Progenitor cell of endocrine pancreas (in vitro differentiated cells): ENCODE results near the gene TOM1L2. TPM values are rescaled to one million over a fixed set of nuclear protein-coding genes. Genes with fewer than 3 reads are reported as not detected.

Experiments
- DNase-seq: peaks from one replicate; pipeline ENCODE4 v3.0.0; 2021; ENCODE audit warnings: low spot score; ENCODE audit not compliant: unreplicated experiment
- H3K27ac Mint-ChIP-seq: 2 replicates; pipeline ENCODE4 v1.8.0; 2021; ENCODE audit warnings: mild to moderate bottlenecking, moderate library complexity, mixed read lengths
- H3K27me3 Mint-ChIP-seq: 2 replicates; pipeline ENCODE4 v1.8.0; 2021; ENCODE audit warnings: mixed read lengths
- H3K36me3 Mint-ChIP-seq: 2 replicates; pipeline ENCODE4 v1.8.0; 2022; ENCODE audit warnings: mixed read lengths; ENCODE audit not compliant: insufficient read depth
- H3K4me1 Mint-ChIP-seq: 2 replicates; pipeline ENCODE4 v1.8.0; 2021; ENCODE audit warnings: low read depth, mixed read lengths
- H3K4me3 Mint-ChIP-seq: 2 replicates; pipeline ENCODE4 v1.8.0; 2021; ENCODE audit warnings: low read depth, mild to moderate bottlenecking, moderate library complexity, mixed read lengths
- H3K9me3 Mint-ChIP-seq: 2 replicates; pipeline ENCODE4 v1.8.0; 2021; ENCODE audit warnings: low read depth, mixed read lengths
- CTCF ChIP-seq: fragments of 200-600 bp; sonication (generic); IDR thresholded peaks from one replicate; pipeline ENCODE4 v1.5.0; 2021; ENCODE audit warnings: antibody characterized with exemption, mild to moderate bottlenecking; ENCODE audit not compliant: unreplicated experiment
- total RNA-seq: library from RNA; stranded (reverse); gene quantifications from 2 replicates; pipeline ENCODE4 v1.2.1, GENCODE V29; 2021

The TOM1L2 gene
- total RNA-seq, 1 donor from 2014 or later: 29.4 TPM

GRCh38 chr17:17876959-17877528, 95.2 kb downstream of the TOM1L2 start:
- H3K27ac Mint-ChIP-seq: no peak overlapping the region
- peaks cover 3% of the 10 kb centered on the region for H3K36me3 Mint-ChIP-seq
- no peak for TF ChIP-seq CTCF
- DNase-seq: no peak
- H3K9me3 Mint-ChIP-seq: no peaks in the 10 kb centered on the region
- peaks cover 10% of the 10 kb centered on the region for H3K4me1 Mint-ChIP-seq
- no peaks in the 10 kb centered on the region for H3K27me3 Mint-ChIP-seq
- H3K4me3 Mint-ChIP-seq: no peak overlapping the region

- H3K27me3 Mint-ChIP-seq: peaks cover 4% of the 10 kb centered on the region
- H3K27ac Mint-ChIP-seq: no peak overlapping the region
- TF ChIP-seq CTCF: no peak
- no peak for DNase-seq
- H3K4me3 Mint-ChIP-seq: no peak overlapping the region
- H3K9me3 Mint-ChIP-seq: no peaks in the 10 kb centered on the region
- peaks cover 3% of the 10 kb centered on the region for H3K36me3 Mint-ChIP-seq
- peaks cover 10% of the 10 kb centered on the region for H3K4me1 Mint-ChIP-seq
These were observed 97.7 kb downstream of the TOM1L2 start for GRCh38 chr17:17874478-17874877.

- H3K9me3 Mint-ChIP-seq: no peaks in the 10 kb centered on the region
- no peak for TF ChIP-seq CTCF
- H3K4me1 Mint-ChIP-seq: peaks cover 14% of the 10 kb centered on the region
- no peak for DNase-seq
- peaks cover 1% of the 10 kb centered on the region for H3K36me3 Mint-ChIP-seq
- H3K4me3 Mint-ChIP-seq: no peak overlapping the region
- H3K27ac Mint-ChIP-seq: no peak overlapping the region
- peaks cover 4% of the 10 kb centered on the region for H3K27me3 Mint-ChIP-seq
These were observed 98.7 kb downstream of the TOM1L2 start for GRCh38 chr17:17873450-17873991.

- H3K36me3 Mint-ChIP-seq: peaks cover 1% of the 10 kb centered on the region
- H3K4me1 Mint-ChIP-seq: peaks cover 12% of the 10 kb centered on the region
- no peak overlapping the region for H3K27ac Mint-ChIP-seq
- H3K4me3 Mint-ChIP-seq: no peak overlapping the region
- TF ChIP-seq CTCF: no peak
- H3K27me3 Mint-ChIP-seq: peaks cover 4% of the 10 kb centered on the region
- DNase-seq: no peak
- no peaks in the 10 kb centered on the region for H3K9me3 Mint-ChIP-seq
These were observed 99.5 kb downstream of the TOM1L2 start for GRCh38 chr17:17872547-17873345.

- no peak for DNase-seq
- Mint-ChIP-seq H3K27ac (no peak overlapping the region), H3K36me3 (peaks cover under 1% of the 10 kb centered on the region), H3K27me3 (peaks cover 4% of the 10 kb centered on the region), H3K9me3 (no peaks in the 10 kb centered on the region), H3K4me3 (no peak overlapping the region), H3K4me1 (peaks cover 5% of the 10 kb centered on the region)
- no peak for TF ChIP-seq CTCF
These were observed 100.3 kb downstream of the TOM1L2 start for GRCh38 chr17:17871913-17872312.
